HEK293 (cell line): ENCODE measurements around the gene RRAGC.
A peak's percentile ranks its signal among the peaks of the same experiment; 100 is the strongest.

Experiments
- CTCF ChIA-PET: fragments of 350-600 bp; formaldehyde crosslinking; extraction: SDS; loops from one replicate; lab custom pipeline; 2021; ENCODE audit warnings: antibody characterized with exemption; lab: Yijun Ruan, JAX
- POLR2A ChIA-PET: fragments of 300-600 bp; formaldehyde crosslinking; extraction: SDS; loops from one replicate; lab custom pipeline; 2020; ENCODE audit warnings: antibody characterized with exemption, inconsistent platforms; lab: Yijun Ruan, JAX
- H3K27ac ChIP-seq: fragments of 200-500 bp; sonication (Bioruptor generic); 2 replicates; pipeline ENCODE4 v1.5.1; 2014; ENCODE audit warnings: low read depth, low read length, control low read depth, inconsistent platforms; ENCODE audit errors: extremely low read depth
- H3K36me3 ChIP-seq, 2 experiments: fragments of 200-500 bp in 1 of 2; sonication (Bioruptor generic) in 1 of 2; 1 replicate in 1 of 2; 2 replicates in 1 of 2; pipeline ENCODE4 v1.5.1; 2014 to 2017; ENCODE audit warnings: inconsistent platforms in 2 of 2, low read length in 2 of 2; ENCODE audit not compliant: control insufficient read depth in 2 of 2, insufficient read depth in 1 of 2
- H3K4me1 ChIP-seq: fragments of 200-500 bp; sonication (Bioruptor generic); 2 replicates; pipeline ENCODE4 v1.5.1; 2014; ENCODE audit warnings: mild to moderate bottlenecking, low read length, inconsistent platforms; ENCODE audit not compliant: control insufficient read depth, insufficient read depth
- H3K4me3 ChIP-seq: 2 replicates; pipeline ENCODE4 v1.5.1; 2011; ENCODE audit warnings: low read depth, mild to moderate bottlenecking, control low read depth, low read length, moderate library complexity
- H3K9me3 ChIP-seq: fragments of 200-500 bp; sonication (Bioruptor generic); 2 replicates; pipeline ENCODE4 v1.5.1; 2014; ENCODE audit warnings: low read depth, low read length, inconsistent platforms; ENCODE audit not compliant: control insufficient read depth, insufficient read depth
- BCL11A ChIP-seq: fragments of 450-650 bp; formaldehyde crosslinking; IDR thresholded peaks from 2 replicates; pipeline ENCODE4 v1.5.1; 2016; ENCODE audit warnings: low read depth, missing biosample characterization, missing genetic modification characterization
- EGR2 ChIP-seq: fragments of 450-650 bp; formaldehyde crosslinking; IDR thresholded peaks from 2 replicates; pipeline ENCODE4 v1.5.1; 2016; ENCODE audit warnings: low read depth, missing biosample characterization, missing genetic modification characterization
- GLI2 ChIP-seq: fragments of 450-650 bp; formaldehyde crosslinking; IDR thresholded peaks from 2 replicates; pipeline ENCODE4; 2017; ENCODE audit warnings: missing biosample characterization, missing genetic modification characterization, low read depth, borderline replicate concordance
- GLIS1 ChIP-seq: fragments of 450-650 bp; formaldehyde crosslinking; IDR thresholded peaks from 2 replicates; pipeline ENCODE4 v1.5.1; 2016; ENCODE audit warnings: missing biosample characterization, missing genetic modification characterization
- KLF9 ChIP-seq: fragments of 450-650 bp; formaldehyde crosslinking; IDR thresholded peaks from 2 replicates; pipeline ENCODE4 v1.5.1; 2016; ENCODE audit warnings: missing biosample characterization, missing genetic modification characterization, low read depth
- RBAK ChIP-seq: fragments of 450-650 bp; formaldehyde crosslinking; IDR thresholded peaks from 2 replicates; pipeline ENCODE4 v1.5.1; 2016; ENCODE audit warnings: missing biosample characterization, missing genetic modification characterization
- SALL2 ChIP-seq: fragments of 450-650 bp; formaldehyde crosslinking; IDR thresholded peaks from 2 replicates; pipeline ENCODE4 v1.5.0; 2017; ENCODE audit warnings: missing biosample characterization, mild to moderate bottlenecking, missing genetic modification characterization, borderline replicate concordance
- ZFHX2 ChIP-seq: fragments of 450-650 bp; formaldehyde crosslinking; conservative IDR thresholded peaks from 2 replicates; pipeline ENCODE4 v1.5.1; 2016; ENCODE audit warnings: missing biosample characterization, missing genetic modification characterization
- ZNF132 ChIP-seq: fragments of 450-650 bp; formaldehyde crosslinking; IDR thresholded peaks from 2 replicates; pipeline ENCODE4 v1.5.1; 2017; ENCODE audit warnings: missing biosample characterization, missing genetic modification characterization, borderline replicate concordance
- ZNF266 ChIP-seq: fragments of 450-650 bp; formaldehyde crosslinking; IDR thresholded peaks from 2 replicates; pipeline ENCODE4 v1.5.1; 2016; ENCODE audit warnings: missing biosample characterization, missing genetic modification characterization, low read depth
- ZNF404 ChIP-seq: fragments of 450-650 bp; formaldehyde crosslinking; IDR thresholded peaks from 2 replicates; pipeline ENCODE4 v1.5.1; 2017; ENCODE audit warnings: missing biosample characterization, missing genetic modification characterization
- ZNF530 ChIP-seq: fragments of 450-650 bp; formaldehyde crosslinking; IDR thresholded peaks from 2 replicates; pipeline ENCODE4 v1.5.1; 2016; ENCODE audit warnings: low read depth, missing biosample characterization, missing genetic modification characterization
- ZNF585B ChIP-seq: fragments of 450-650 bp; formaldehyde crosslinking; IDR thresholded peaks from 2 replicates; pipeline ENCODE4 v1.5.1; 2016; ENCODE audit warnings: missing biosample characterization, missing genetic modification characterization
- ZNF621 ChIP-seq: fragments of 450-650 bp; formaldehyde crosslinking; IDR thresholded peaks from 2 replicates; pipeline ENCODE4 v1.5.1; 2017; ENCODE audit warnings: missing biosample characterization, missing genetic modification characterization
- ZNF629 ChIP-seq: fragments of 450-650 bp; formaldehyde crosslinking; IDR thresholded peaks from 2 replicates; pipeline ENCODE4 v1.5.1; 2017; ENCODE audit warnings: missing biosample characterization, missing genetic modification characterization
- ZNF654 ChIP-seq: fragments of 450-650 bp; formaldehyde crosslinking; IDR thresholded peaks from 2 replicates; pipeline ENCODE4 v1.5.1; 2016; ENCODE audit warnings: low read depth, missing biosample characterization, missing genetic modification characterization
- ZNF791 ChIP-seq: fragments of 450-650 bp; formaldehyde crosslinking; IDR thresholded peaks from 2 replicates; pipeline ENCODE4 v1.5.1; 2016; ENCODE audit warnings: missing biosample characterization, missing genetic modification characterization
- ZSCAN30 ChIP-seq: fragments of 450-650 bp; IDR thresholded peaks from 2 replicates; pipeline ENCODE4 v1.5.1; 2018; ENCODE audit warnings: missing biosample characterization, mild to moderate bottlenecking, missing genetic modification characterization, moderate library complexity
- TF ChIP-seq, protein P1 (sequence below): fragments of 450-650 bp; formaldehyde crosslinking; IDR thresholded peaks from 2 replicates; pipeline ENCODE4 v1.5.1; 2016; ENCODE audit warnings: missing biosample characterization, missing genetic modification characterization, borderline replicate concordance
- TF ChIP-seq, protein P2 (sequence below): fragments of 450-650 bp; formaldehyde crosslinking; IDR thresholded peaks from 2 replicates; pipeline ENCODE4 v1.5.1; 2016; ENCODE audit warnings: missing biosample characterization, missing genetic modification characterization

The RRAGC gene

GRCh38 chr1:38833146-38833545 lies 26.4 kb downstream of the RRAGC start:
- peaks cover 0 to 11% of the 10 kb centered on the region in 2 experiments; a peak in 1 of 3 replicates for H3K36me3 ChIP-seq
- no peak overlapping the region for H3K27ac ChIP-seq
- H3K4me3 ChIP-seq, result no peak overlapping the region
- H3K4me1 ChIP-seq, result no peaks in the 10 kb centered on the region
- no peak for TF ChIP-seq ZFHX2 (tag by site-specific recombination)
- TF ChIP-seq ZNF132, result no peak
- TF ChIP-seq SALL2 (tag by site-specific recombination), result no peak
- no peak for TF ChIP-seq GLI2 (tag by site-specific recombination)
- 0 out of 2 replicates have a peak, but pooled peaks have one; percentile 9 for TF ChIP-seq EGR2
- no peak for TF ChIP-seq ZNF654 (tag by site-specific recombination)
- TF ChIP-seq ZNF621 (tag by site-specific recombination), result no peak
- ChIA-PET POLR2A (interaction anchor here (0.6 kb wide), 1 partner anchor 257 kb away, joined by 3 read pairs; no protein-coding TSS in a partner anchor), CTCF (interaction anchor here (0.5 to 2.3 kb wide), 5 partner anchors 8 to 795 kb away, joined by 3 to 7 read pairs (median 3); no protein-coding TSS in a partner anchor)
- no peaks in the 10 kb centered on the region for H3K9me3 ChIP-seq

DNA sequence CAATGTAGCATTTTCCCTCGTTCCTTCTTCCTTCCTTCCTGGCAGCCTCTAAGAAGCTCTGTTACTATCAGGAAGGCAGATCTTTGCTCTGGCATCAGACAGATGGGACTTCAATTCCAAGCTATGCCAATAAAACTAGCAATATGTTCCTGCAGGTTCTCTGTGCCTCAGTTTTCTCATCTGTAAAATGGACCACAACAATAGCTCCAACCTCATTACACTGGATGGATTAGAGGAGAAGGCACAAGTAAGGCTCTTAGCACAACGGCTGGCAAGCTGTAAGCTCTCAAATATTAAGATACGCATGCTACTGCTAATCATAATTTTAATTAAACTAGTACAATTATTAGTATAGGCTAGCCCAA lies 27.2 kb downstream of the RRAGC start:
- peaks cover 0 to 3% of the 10 kb centered on the region in 2 experiments; a peak in 1 of 3 replicates for H3K36me3 ChIP-seq
- no peak overlapping the region for H3K4me3 ChIP-seq
- ChIA-PET CTCF (interaction anchor here (0.6 to 2.3 kb wide), 4 partner anchors 13 to 830 kb away, joined by 4 to 7 read pairs (median 4); no protein-coding TSS in a partner anchor), POLR2A (no interaction called here)
- TF ChIP-seq GLI2 (tag by site-specific recombination) (no peak), RBAK (tag by site-specific recombination) (no peak), BCL11A (tag by site-specific recombination) (no peak), ZNF530 (tag by site-specific recombination) (no peak), ZNF266 (tag by site-specific recombination) (no peak), ZNF404 (tag by site-specific recombination) (no peak), ZNF132 (no peak), ZSCAN30 (tag by site-specific recombination) (no peak)
- TF ChIP-seq, protein P1, sequence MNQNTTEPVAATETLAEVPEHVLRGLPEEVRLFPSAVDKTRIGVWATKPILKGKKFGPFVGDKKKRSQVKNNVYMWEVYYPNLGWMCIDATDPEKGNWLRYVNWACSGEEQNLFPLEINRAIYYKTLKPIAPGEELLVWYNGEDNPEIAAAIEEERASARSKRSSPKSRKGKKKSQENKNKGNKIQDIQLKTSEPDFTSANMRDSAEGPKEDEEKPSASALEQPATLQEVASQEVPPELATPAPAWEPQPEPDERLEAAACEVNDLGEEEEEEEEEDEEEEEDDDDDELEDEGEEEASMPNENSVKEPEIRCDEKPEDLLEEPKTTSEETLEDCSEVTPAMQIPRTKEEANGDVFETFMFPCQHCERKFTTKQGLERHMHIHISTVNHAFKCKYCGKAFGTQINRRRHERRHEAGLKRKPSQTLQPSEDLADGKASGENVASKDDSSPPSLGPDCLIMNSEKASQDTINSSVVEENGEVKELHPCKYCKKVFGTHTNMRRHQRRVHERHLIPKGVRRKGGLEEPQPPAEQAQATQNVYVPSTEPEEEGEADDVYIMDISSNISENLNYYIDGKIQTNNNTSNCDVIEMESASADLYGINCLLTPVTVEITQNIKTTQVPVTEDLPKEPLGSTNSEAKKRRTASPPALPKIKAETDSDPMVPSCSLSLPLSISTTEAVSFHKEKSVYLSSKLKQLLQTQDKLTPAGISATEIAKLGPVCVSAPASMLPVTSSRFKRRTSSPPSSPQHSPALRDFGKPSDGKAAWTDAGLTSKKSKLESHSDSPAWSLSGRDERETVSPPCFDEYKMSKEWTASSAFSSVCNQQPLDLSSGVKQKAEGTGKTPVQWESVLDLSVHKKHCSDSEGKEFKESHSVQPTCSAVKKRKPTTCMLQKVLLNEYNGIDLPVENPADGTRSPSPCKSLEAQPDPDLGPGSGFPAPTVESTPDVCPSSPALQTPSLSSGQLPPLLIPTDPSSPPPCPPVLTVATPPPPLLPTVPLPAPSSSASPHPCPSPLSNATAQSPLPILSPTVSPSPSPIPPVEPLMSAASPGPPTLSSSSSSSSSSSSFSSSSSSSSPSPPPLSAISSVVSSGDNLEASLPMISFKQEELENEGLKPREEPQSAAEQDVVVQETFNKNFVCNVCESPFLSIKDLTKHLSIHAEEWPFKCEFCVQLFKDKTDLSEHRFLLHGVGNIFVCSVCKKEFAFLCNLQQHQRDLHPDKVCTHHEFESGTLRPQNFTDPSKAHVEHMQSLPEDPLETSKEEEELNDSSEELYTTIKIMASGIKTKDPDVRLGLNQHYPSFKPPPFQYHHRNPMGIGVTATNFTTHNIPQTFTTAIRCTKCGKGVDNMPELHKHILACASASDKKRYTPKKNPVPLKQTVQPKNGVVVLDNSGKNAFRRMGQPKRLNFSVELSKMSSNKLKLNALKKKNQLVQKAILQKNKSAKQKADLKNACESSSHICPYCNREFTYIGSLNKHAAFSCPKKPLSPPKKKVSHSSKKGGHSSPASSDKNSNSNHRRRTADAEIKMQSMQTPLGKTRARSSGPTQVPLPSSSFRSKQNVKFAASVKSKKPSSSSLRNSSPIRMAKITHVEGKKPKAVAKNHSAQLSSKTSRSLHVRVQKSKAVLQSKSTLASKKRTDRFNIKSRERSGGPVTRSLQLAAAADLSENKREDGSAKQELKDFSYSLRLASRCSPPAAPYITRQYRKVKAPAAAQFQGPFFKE (tag by site-specific recombination), result no peak
- no peak overlapping the region for H3K27ac ChIP-seq
- H3K4me1 ChIP-seq, result no peaks in the 10 kb centered on the region
- no peaks in the 10 kb centered on the region for H3K9me3 ChIP-seq

GRCh38 chr1:38831731-38832369 lies 27.7 kb downstream of the RRAGC start:
- TF ChIP-seq ZNF629 (tag by site-specific recombination) (no peak), ZNF791 (tag by site-specific recombination) (no peak), GLIS1 (tag by site-specific recombination) (no peak), ZNF585B (tag by site-specific recombination) (no peak), KLF9 (tag by site-specific recombination) (no peak)
- TF ChIP-seq, protein P2, sequence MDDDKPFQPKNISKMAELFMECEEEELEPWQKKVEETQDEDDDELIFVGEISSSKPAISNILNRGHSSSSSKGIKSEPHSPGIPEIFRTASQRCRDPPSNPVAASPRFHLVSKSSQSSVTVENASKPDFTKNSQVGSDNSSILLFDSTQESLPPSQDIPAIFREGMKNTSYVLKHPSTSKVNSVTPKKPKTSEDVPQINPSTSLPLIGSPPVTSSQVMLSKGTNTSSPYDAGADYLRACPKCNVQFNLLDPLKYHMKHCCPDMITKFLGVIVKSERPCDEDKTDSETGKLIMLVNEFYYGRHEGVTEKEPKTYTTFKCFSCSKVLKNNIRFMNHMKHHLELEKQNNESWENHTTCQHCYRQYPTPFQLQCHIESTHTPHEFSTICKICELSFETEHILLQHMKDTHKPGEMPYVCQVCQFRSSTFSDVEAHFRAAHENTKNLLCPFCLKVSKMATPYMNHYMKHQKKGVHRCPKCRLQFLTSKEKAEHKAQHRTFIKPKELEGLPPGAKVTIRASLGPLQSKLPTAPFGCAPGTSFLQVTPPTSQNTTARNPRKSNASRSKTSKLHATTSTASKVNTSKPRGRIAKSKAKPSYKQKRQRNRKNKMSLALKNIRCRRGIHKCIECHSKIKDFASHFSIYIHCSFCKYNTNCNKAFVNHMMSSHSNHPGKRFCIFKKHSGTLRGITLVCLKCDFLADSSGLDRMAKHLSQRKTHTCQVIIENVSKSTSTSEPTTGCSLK, result no peak
- Histone ChIP-seq H3K9me3 (no peaks in the 10 kb centered on the region), H3K4me3 (no peak overlapping the region), H3K4me1 (no peaks in the 10 kb centered on the region), H3K27ac (no peak overlapping the region), H3K36me3 (no peaks in the 10 kb centered on the region)
- ChIA-PET CTCF (interaction anchor here (0.7 to 2.3 kb wide), 3 partner anchors 13 to 806 kb away, joined by 4 to 7 read pairs (median 4); no protein-coding TSS in a partner anchor), POLR2A (no interaction called here)
